ENCODE measurements around the gene PRICKLE2.

DNA sequence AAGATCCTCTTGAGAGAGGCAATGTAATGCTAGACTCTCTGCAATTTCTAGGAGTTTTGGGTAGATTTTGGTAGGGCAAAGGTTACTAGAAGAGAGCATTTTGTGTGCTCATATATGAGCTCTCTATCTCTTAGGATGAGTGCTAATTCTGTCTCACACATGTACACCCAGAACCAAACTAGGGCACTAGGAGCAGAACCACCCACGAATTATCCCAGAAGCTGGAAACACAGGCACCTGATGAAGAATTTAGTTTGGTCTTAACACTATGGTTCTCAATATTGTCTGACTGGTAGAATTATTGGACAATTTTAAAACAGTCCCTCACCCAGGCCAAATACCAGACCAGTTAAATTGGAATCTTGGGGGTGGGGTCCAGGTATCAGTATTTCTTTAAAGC lies 94.8 kb downstream of the PRICKLE2 start:
- TF ChIP-seq CTCF (IDR thresholded peaks at IDR 0.05) (no peak), POLR2A (IDR thresholded peaks at IDR 0.05) (no peak)

Data from right lobe of liver (tissue), 4 donors.